HG02678 (cell line): ENCODE data around the gene SULT4A1.

Experiments
- ATAC-seq: cut with Tn5 transposase; IDR thresholded peaks from one replicate; pipeline ENCODE4 v1.9.1; 2021; ENCODE audit warnings: mild to moderate bottlenecking, moderate library complexity; ENCODE audit not compliant: unreplicated experiment

Gene SULT4A1

GRCh38 chr22:43846966-43847365, 15.3 kb downstream of the SULT4A1 start:
- no peak for ATAC-seq

GRCh38 chr22:43845981-43846380, 16.3 kb downstream of the SULT4A1 start:
- no peak for ATAC-seq

GRCh38 chr22:43844560-43845545, 17.5 kb downstream of the SULT4A1 start:
- ATAC-seq: no peak

- no peak for ATAC-seq
Measured at GRCh38 chr22:43843783-43844530, 18.4 kb downstream of the SULT4A1 start.

- ATAC-seq: no peak
Measured at GRCh38 chr22:43841742-43842141, 20.6 kb downstream of the SULT4A1 start.

GRCh38 chr22:43840851-43841250, 21.5 kb downstream of the SULT4A1 start:
- ATAC-seq: no peak

- ATAC-seq: no peak
Measured at GRCh38 chr22:43840431-43840830, 21.9 kb downstream of the SULT4A1 start.

- ATAC-seq: no peak
Measured at GRCh38 chr22:43839781-43840180, 22.5 kb downstream of the SULT4A1 start.

- no peak for ATAC-seq
Measured at GRCh38 chr22:43838571-43839307, 23.6 kb downstream of the SULT4A1 start.

- ATAC-seq: no peak
Measured at GRCh38 chr22:43838161-43838560, 24.2 kb downstream of the SULT4A1 start.

- no peak for ATAC-seq
Measured at GRCh38 chr22:43837666-43838065, 24.6 kb downstream of the SULT4A1 start.

GRCh38 chr22:43835736-43836135, 26.6 kb downstream of the SULT4A1 start:
- no peak for ATAC-seq

- no peak for ATAC-seq
Measured at GRCh38 chr22:43835166-43835565, 27.1 kb downstream of the SULT4A1 start.

GRCh38 chr22:43833286-43834240, 28.8 kb downstream of the SULT4A1 start:
- no peak for ATAC-seq

- ATAC-seq: no peak
Measured at GRCh38 chr22:43832393-43833265, 29.7 kb downstream of the SULT4A1 start.

- no peak for ATAC-seq
Measured at GRCh38 chr22:43831561-43832392, 30.5 kb downstream of the SULT4A1 start.

- no peak for ATAC-seq
Measured at GRCh38 chr22:43830931-43831560, 31.3 kb downstream of the SULT4A1 start.
